ENCODE results near the gene ZNF689. TPM values are rescaled to one million over a fixed set of nuclear protein-coding genes. Genes with fewer than 3 reads are reported as not detected.

Gene ZNF689
- total and polyA plus RNA-seq, 2 of the 13 experiments (the other 11 are each of a cell fraction or from before 2014, with no cell fraction given), result 9.7 to 19.5 TPM

DNA sequence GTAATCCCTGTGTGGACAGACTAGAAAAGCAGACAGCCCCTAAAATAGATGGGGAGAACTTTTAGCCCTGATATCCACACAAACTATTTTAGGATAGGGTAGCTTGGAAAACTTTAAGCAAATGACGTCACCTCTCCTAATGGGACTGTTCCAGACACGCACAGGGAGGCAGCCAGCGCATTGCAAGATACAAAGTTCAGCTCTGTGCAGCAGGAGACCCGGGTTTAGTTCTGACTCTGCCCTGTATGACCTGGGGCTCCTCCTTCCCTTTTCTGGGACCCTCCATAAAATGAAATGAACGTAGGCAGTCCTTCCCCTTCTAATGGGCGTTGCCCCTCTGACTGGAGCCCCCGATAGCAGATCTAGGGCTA is 6.3 kb downstream of the ZNF689 start (continued):
- TF ChIP-seq, protein P1, sequence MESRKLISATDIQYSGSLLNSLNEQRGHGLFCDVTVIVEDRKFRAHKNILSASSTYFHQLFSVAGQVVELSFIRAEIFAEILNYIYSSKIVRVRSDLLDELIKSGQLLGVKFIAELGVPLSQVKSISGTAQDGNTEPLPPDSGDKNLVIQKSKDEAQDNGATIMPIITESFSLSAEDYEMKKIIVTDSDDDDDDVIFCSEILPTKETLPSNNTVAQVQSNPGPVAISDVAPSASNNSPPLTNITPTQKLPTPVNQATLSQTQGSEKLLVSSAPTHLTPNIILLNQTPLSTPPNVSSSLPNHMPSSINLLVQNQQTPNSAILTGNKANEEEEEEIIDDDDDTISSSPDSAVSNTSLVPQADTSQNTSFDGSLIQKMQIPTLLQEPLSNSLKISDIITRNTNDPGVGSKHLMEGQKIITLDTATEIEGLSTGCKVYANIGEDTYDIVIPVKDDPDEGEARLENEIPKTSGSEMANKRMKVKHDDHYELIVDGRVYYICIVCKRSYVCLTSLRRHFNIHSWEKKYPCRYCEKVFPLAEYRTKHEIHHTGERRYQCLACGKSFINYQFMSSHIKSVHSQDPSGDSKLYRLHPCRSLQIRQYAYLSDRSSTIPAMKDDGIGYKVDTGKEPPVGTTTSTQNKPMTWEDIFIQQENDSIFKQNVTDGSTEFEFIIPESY (CRISPR knock-in tag; IDR thresholded peaks at IDR 0.05), result peak; percentile 50; the same call in 1 of the 2 replicates

DNA sequence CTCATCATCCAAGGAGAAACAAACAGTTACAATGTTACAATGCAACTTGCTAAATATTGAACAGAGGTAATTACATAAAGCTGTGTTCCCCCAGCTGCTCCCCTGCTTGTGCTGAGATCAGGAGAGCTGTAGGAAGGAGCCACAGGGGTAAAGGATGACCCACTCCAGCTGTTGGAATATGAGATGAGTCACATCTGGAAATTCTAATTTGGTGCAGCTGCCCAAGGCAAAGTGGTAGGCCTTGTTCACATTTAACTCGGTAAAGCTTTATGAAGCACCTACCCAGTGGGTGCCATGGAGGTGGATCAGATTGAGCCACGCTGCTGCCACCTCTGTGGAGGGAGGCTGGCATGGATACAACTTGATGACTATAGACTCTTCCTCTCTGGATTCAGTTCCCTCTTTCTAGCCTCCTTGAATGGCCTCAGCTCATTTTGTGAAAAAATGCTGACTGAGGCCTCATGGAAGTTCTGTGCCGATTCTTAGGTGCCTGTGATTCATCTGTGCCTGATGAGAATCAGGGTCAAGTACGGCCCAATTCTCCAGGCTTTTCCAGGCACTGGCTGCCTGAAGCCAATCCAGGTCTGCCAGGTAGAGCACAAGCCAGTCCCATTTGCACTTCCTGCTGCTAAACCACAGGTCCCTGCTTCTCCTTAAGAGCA is 7.4 kb downstream of the ZNF689 start:
- Histone ChIP-seq H4K20me1 (ENCODE audit: insufficient read depth, low read length) (no peaks in the 10 kb centered on the region), H2AFZ (ENCODE audit: low read length) (no peak overlapping the region), H3K27me3 (ENCODE audit: control insufficient read depth in 1 of 2, insufficient read depth in 2 of 2, low read length in 2 of 2) (no peaks in the 10 kb centered on the region), H3K4me1 (ENCODE audit: insufficient read depth, low read length) (peaks cover 27% of the 10 kb centered on the region), H3K27ac (ENCODE audit: extremely low read length, insufficient read depth, low read length) (no peak overlapping the region), H3K9me3 (ENCODE audit: low read length) (peaks cover 4% of the 10 kb centered on the region), H3K79me2 (ENCODE audit: insufficient read depth, low read length) (no peaks in the 10 kb centered on the region), H3K4me2 (ENCODE audit: low read depth, low read length) (no peak overlapping the region), H3K36me3 (replicated peaks in 1 of 2; ENCODE audit: control insufficient read depth in 1 of 2, insufficient read depth in 2 of 2, low read length in 2 of 2) (peaks cover 17 to 36% of the 10 kb centered on the region in 2 experiments; a peak in 4 of 5 replicates), H3K9ac (ENCODE audit: insufficient read depth, low read depth, low read length) (no peak overlapping the region), H3K4me3 (replicated peaks in 1 of 3; ENCODE audit: insufficient read depth in 1 of 3, low read depth in 2 of 3, low read length in 3 of 3) (no peak overlapping the region)
- WGBS (ENCODE audit: low lambda C conversion rate), result 89% methylated on average over 4 of the region's 4 CpGs
- FAIRE-seq (no peak), DNase-seq (ENCODE audit: low spot score) (no peak), ATAC-seq (no peak)
- POLR2A ChIA-PET, result interaction anchor here (0.7 to 3.4 kb wide), 5 partner anchors 8 to 173 kb away, joined by 3 to 15 read pairs (median 4); partner anchors contain the start of genes DCTPP1, ZNF689 and ZNF764
- TSS peak; percentile 33 for BruUV-seq (replicated peaks)
- intact Hi-C loops (cut with micrococcal nuclease; ENCODE audit: unreplicated experiment), result no loop called here
- CTCF ChIA-PET (ENCODE audit: low intra/inter-chr PET ratio, low total read pairs), result no interaction called here
- in situ Hi-C loops (cut with HindIII; ENCODE audit: extremely low pct_ligation_motif_present, low pct_unique_long_range_greater_than_20kb), result loop anchor here (10.0 kb wide), 1 partner anchor 168 kb away; the partner anchor contains the start of gene DCTPP1
- TF ChIP-seq ZC3H13 (CRISPR knock-in tag; IDR thresholded peaks at IDR 0.05), result peak; percentile 65; the same call in 1 of the 2 replicates
- no peak for TF ChIP-seq JUNB (CRISPR knock-in tag; IDR thresholded peaks at IDR 0.05; ENCODE audit: borderline replicate concordance)
- TF ChIP-seq ZFP90 (CRISPR knock-in tag; IDR thresholded peaks at IDR 0.05; ENCODE audit: borderline replicate concordance), result no peak
- TF ChIP-seq ZNF713 (CRISPR knock-in tag; IDR thresholded peaks at IDR 0.05), result no peak
- TF ChIP-seq, protein P2, sequence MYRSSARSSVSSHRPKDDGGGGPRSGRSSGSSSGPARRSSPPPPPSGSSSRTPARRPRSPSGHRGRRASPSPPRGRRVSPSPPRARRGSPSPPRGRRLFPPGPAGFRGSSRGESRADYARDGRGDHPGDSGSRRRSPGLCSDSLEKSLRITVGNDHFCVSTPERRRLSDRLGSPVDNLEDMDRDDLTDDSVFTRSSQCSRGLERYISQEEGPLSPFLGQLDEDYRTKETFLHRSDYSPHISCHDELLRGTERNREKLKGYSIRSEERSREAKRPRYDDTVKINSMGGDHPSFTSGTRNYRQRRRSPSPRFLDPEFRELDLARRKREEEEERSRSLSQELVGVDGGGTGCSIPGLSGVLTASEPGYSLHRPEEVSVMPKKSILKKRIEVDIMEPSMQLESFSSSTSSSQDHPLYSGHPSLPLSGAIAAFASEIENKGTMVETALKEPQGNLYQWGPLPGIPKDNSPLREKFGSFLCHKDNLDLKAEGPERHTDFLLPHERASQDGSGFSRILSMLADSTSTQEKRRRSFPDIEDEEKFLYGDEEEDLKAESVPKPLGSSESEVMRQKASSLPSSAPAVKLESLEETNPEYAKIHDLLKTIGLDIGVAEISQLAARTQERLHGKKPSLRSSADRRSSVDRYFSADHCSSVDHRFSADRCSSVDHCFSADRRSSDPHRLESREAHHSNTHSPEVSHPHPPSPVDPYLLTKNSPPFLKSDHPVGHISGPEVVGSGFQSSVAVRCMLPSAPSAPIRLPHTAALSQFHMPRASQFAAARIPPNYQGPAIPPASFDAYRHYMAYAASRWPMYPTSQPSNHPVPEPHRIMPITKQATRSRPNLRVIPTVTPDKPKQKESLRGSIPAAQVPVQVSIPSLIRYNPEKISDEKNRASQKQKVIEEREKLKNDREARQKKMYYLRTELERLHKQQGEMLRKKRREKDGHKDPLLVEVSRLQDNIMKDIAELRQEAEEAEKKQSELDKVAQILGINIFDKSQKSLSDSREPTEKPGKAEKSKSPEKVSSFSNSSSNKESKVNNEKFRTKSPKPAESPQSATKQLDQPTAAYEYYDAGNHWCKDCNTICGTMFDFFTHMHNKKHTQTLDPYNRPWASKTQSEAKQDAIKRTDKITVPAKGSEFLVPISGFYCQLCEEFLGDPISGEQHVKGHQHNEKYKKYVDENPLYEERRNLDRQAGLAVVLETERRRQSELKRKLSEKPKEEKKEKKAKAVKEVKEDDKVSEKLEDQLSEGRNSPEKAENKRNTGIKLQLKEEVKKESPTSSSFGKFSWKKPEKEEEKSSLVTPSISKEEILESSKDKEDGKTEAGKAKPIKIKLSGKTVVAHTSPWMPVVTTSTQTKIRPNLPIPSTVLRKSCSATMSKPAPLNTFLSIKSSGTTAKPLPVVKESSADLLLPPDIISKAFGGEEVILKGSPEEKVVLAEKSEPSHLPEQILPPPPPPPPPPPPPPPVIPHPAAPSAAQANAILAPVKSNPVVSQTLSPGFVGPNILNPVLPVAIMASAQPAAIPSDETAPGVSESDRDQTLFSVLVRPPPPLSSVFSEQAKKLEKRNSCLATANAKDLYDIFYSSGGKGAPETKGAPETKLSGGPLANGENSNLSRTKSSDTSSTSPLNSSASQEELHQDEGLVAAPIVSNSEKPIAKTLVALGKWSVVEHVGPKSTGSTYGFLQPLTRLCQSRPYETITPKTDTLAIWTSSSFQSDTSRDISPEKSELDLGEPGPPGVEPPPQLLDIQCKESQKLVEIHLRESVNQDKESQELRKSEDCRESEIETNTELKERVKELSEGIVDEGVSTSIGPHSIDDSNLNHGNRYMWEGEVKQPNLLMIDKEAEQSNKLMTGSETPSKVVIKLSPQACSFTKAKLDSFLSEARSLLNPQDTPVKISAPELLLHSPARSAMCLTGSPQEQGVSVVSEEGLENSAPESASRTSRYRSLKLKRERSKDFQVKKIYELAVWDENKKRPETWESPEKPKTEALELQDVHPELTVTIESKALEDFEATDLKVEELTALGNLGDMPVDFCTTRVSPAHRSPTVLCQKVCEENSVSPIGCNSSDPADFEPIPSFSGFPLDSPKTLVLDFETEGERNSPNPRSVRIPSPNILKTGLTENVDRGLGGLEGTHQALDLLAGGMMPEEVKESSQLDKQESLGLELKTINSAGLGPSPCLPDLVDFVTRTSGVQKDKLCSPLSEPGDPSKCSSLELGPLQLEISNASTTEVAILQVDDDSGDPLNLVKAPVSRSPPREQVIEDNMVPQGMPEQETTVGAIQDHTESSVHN (CRISPR knock-in tag; IDR thresholded peaks at IDR 0.05), result no peak
- TF ChIP-seq NKX3-1 (CRISPR knock-in tag; IDR thresholded peaks at IDR 0.05), result no peak
- TF ChIP-seq TBX2 (CRISPR knock-in tag; IDR thresholded peaks at IDR 0.05; ENCODE audit: borderline replicate concordance), result 0 out of 2 replicates have a peak, but pooled peaks have one; percentile 25
- TF ChIP-seq DR1 (CRISPR knock-in tag; IDR thresholded peaks at IDR 0.05), result no peak
- peak; percentile 47 for TF ChIP-seq RBFOX2 (IDR thresholded peaks at IDR 0.05; ENCODE audit: low read depth, low read length)
- peak; percentile 46 for TF ChIP-seq MAFF (IDR thresholded peaks at IDR 0.05; ENCODE audit: low read depth, low read length)
- TF ChIP-seq TBP (CRISPR knock-in tag; IDR thresholded peaks at IDR 0.05), result no peak
- no peak for TF ChIP-seq HNRNPUL1 (IDR thresholded peaks at IDR 0.05; ENCODE audit: low read depth, low read length)

All from HepG2 (cell line).